Hematopoietic multipotent progenitor cell treated with erythropoietin and hydrocortisone succinate and interleukin-3 and kit ligand, for 17 days (in vitro differentiated cells): ENCODE measurements around the gene ADD1.

ENCODE experiments used
- DNase-seq: peaks from one replicate; pipeline ENCODE4 v3.0.0-alpha.2; 2015; ENCODE audit warnings: low spot score

The ADD1 gene

DNA sequence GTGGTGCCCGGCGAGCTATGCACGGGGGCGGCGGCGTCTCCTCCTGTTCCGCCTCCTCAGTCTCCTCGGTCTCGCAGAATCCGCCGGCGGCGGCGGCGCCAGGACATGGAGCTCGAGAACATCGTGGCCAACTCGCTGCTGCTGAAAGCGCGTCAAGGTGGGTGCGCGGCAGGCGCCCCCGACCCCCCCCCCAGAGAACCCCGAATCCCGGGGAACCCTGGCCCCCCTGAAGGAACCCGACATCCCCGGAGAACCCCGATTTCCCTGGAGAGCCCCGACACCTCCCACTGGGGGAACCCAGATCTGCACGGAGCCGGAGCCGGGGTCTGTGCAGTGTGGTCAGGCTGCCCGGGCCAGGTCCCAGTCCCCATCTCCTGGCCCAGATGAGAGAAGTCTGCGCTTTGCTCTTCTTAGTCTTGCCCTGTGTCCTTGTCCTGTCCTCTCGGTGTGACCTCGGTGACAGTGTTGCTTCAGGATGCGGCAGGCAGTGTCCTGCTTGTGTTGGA is 120.4 kb downstream of the ADD1 start:
- no peak for DNase-seq

DNA sequence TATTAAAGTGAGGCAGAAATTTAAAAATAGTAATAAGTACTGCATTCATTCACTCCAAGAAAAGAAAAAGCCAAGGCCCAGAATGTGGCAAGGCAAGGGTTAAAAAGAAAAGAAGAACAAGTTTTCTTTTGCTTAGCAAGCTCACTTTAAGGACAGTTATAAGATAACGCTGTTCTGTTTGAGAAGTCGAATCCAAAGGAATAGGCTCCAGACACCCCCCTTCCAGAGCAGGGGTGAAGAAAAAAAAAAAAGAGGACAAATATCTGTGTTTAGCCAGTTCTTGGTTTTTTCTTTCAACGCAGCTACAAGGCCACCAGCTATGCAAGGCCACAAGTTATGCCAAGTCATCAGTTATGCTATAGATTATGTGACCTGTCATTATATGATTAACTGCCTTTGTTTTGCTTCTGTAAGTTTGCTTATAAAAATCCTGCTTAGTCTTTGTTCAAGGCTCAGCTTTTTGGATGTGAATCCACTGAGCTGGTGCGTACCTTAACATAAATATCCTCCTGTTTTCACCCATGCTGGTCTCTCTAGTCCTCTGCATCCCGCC is 121.1 kb downstream of the ADD1 start:
- no peak for DNase-seq

DNA sequence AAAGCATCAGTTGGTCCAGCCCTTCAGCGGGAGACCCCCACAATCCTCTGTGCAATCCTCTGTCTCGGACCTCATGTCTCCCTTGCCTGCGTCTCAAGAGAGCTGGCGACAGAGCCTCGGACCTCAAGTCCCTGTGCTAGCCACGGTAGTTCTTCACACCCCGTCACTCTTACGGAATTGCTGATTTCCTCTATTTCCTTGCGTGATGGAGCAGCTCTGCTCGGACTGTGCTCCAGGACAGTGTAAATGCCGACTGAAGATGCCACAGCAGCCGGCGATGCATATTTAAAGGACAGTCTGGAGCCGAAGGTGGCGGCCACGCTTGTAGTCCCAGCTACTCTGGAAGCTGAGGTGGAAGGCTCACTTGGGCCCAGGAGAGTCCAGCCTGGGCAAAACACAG is 121.6 kb downstream of the ADD1 start:
- DNase-seq: no peak

DNA sequence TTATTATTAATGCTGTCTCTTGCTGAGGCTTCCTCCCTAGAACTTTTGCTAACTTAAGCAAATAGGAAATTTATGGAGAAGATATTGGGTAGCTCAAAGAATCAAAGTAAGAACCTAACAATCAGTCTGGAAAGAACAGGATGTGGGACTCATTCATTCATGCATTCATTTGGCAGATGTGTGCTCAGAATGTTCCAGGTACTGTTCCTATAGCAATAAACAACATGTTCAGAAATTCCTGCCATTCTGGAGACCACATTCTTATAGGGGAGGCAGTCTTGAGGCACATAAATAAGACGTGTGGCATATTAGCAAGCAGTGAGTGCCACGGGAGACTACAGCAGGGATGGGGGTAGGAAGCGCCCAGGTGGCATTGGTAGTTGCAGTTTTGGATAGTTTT is 124.7 kb downstream of the ADD1 start:
- no peak for DNase-seq

DNA sequence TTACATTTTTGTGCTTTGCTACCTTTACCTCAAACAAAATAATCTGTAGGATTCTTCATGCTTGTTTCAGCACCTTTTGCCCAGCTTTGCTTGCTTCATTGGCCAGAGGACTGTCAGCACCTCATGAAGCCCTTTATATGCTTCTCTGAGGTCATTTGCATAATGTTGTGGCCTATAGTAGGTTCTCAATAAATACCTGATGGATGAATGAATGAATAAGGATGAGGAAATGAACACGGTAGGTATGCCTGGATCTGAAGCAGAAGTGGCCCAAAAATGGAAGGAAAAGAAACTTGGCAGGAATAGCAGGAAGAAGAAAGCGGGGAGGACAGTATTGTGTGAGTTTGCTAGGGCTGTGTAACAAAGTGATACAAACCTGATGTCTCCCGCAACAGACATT is 127.6 kb downstream of the ADD1 start:
- no peak for DNase-seq

DNA sequence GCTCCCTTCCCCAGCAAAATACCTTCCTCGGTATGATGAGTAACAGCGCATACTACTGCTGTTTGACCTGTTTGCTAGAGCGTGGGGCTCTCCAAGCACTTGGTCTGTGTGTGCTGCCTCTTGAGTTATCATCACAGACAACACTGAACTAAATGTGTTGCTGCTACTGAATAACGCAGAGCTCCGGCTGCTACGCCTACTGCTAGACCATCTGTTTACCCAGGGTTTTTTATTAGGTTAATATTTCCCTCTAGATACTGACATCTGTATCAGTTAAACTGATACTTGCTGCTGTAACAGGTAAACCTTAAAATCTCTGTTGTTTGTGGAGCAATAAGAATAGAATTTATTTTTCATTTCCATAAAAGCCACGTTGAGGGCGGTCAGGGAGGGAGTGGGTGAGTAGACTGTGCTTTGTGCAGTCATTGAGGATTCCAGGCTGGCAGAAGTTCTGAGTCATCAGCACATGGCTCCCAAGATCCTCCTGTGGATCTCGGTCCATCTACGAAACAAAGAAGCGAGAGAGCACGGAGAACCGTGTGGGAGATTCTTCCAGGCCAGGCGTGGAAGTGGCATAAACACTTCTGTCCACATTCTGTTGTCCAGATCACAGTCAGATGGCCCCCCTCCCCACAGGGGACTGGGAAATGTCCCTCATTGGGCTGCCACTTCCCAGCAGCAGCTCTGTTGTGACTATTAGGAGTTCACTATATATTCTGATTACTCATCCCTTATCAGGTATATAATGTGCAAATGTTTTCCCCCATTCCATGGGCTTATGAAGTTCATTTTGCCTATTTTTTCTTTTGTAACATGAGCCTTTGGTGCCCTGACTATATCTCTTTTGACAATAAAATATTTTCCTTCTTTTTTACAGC is 133.8 kb downstream of the ADD1 start:
- no peak for DNase-seq
